NCI-H69 (cell line): Measurements from ENCODE around the gene IMMP2L.
"Not testable (repeated sequence)": the region's sequence is repeated elsewhere in the genome, so short reads cannot be mapped to it uniquely, and the experiment has no call there.

Source experiments
- DNase-seq: peaks from one replicate; lab custom pipeline; 2025; lab: John Stamatoyannopoulos, UW

Gene IMMP2L

GRCh38 chr7:110720626-110721025, 841.7 kb downstream of the IMMP2L start:
- no peak for DNase-seq

DNA sequence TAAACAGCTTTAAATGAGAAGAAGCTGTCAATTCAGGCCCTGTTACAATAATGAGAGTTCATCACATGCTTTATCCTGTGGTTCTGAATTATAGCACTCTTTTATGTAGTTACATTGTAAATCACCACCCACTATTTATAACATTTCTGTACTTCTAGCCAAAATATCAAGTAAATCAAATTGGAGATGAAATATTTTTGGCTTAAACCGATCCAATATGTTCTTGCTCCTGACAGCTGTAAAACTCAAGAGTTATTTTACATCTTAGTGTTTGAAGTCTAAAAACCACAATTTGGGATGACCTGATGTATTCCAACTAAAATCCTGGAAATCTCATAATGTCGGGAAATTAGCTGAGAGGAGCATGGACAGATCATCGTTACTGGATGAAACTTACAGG, 842.6 kb downstream of the IMMP2L start:
- DNase-seq, result peak; percentile 64

GRCh38 chr7:110718503-110719205, 843.6 kb downstream of the IMMP2L start:
- DNase-seq, result peak; percentile 63

GRCh38 chr7:110704225-110704624, 858.1 kb downstream of the IMMP2L start:
- DNase-seq, result peak; percentile 26

- no peak for DNase-seq
Observed at GRCh38 chr7:110698576-110698975, 863.7 kb downstream of the IMMP2L start.

DNA sequence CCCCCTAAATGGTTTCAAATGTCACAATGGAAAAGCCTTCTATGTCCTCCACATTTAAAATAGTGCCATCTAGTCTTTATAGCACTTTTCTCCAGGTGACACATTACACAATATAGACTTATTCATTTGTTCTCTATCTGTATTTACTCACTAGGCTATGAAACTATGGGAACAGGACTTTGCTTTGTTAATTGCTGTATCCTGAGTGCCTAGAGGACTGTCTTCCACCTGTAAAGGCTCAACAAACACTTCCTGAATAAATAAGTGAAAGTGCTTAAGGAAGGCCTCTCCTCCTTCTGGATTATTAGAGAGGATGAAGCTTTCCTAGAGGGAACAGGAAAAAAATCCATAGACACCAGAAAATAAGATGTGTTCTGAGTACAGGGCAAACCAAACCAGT, 868.9 kb downstream of the IMMP2L start:
- DNase-seq, result peak; percentile 73

- no peak for DNase-seq
Observed at GRCh38 chr7:110688908-110689307, 873.4 kb downstream of the IMMP2L start.

- DNase-seq, result no peak
Observed at GRCh38 chr7:110685899-110686298, 876.4 kb downstream of the IMMP2L start.

DNA sequence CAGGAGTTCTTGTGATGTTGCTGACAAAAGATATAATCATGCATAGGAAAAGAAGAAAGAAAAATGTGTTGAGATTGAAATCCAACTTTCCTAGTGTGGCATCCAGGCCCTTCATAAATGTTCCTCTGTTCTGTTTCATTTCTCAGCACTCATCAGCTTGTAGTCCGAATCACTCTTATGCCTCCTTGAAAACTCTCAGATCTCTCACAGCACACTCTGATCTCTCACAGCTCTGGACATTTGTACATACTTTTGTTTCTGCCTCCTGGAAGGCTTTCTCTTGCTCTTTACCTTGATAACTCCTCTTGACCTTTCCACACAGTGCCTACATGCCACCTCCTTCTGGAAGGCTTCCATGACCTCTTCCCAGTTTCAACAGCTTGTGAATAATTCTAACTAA, 880.4 kb downstream of the IMMP2L start:
- no peak for DNase-seq

GRCh38 chr7:110677405-110677804, 884.9 kb downstream of the IMMP2L start:
- DNase-seq, result no peak

DNA sequence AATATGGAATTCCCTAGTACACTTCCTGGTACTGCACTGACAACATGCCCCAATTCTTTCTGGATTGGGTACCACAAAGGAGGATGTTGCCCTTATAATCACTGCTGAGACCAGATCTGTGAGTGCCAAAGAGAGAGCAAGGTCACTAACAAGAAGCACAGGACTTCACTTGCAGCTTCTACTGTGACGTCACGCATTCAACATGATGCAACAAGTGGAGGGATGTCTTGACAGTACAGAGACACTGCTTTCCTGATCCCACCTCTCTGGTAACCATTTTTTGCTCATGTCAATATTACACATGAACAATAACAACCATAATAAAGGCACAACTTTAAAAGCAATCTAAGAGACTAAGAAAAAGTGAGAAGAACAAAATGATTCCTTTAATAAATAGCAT, 885.5 kb downstream of the IMMP2L start:
- DNase-seq, result no peak

DNA sequence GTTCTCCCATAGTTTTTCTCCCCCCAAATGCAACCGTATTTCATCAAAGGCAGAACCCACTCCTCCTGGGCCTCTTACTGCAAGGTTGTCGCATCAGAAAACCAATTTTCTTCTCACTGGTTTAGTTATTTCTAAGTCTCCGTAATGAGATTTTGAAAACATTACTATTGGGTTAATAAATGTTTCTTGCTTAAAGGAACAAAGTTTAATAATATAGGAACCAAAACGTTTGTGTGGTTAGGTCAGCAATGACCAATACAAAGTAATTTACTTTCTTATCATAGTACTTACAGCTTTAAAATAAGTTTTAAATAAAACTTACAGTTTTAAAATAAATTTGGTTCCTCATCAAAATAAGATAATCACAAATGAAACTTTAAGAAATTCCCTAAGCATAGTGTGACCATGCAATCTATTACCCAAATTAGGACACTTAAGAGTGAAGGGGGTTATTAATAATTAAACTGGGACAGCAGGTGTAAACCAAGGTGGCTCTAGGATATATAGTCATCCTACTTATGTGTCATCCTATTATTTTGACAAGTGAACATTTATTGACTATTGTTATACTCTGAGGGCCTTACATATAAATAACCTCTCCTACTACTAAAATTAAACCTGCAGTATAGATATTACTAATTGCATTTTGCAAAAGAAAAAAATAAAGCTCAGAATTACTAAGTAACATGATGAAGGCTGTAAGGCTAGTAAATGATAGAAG, 886.7 kb downstream of the IMMP2L start:
- DNase-seq, result no peak

GRCh38 chr7:110673148-110673547, 889.1 kb downstream of the IMMP2L start:
- no peak for DNase-seq

GRCh38 chr7:110669410-110669809, 892.9 kb downstream of the IMMP2L start:
- no peak for DNase-seq

GRCh38 chr7:110664803-110665202, 897.5 kb downstream of the IMMP2L start:
- no peak for DNase-seq

- DNase-seq, result not testable (repeated sequence)
Observed at GRCh38 chr7:110660637-110661036, 901.7 kb downstream of the IMMP2L start.

DNA sequence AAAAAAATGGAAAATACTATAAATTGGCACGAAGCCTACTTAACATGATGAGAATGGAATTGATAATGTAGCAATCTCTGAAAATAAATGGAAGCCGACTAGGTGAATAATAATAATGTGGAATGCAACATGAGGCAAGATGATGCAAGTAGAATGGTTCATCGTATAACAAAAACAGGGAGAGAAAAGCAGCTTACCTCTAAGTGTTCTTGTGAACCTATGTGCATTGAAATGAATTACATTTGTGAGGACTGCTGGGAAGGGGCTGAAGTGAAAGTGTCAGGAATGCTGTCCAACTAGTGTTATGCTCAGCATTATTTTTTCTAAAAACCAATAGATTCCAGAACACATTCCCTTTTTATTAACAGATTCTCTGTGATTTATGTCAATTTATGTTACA, 912.0 kb downstream of the IMMP2L start:
- no peak for DNase-seq

GRCh38 chr7:110647266-110647665, 915.0 kb downstream of the IMMP2L start:
- peak; percentile 36 for DNase-seq

GRCh38 chr7:110646804-110647203, 915.5 kb downstream of the IMMP2L start:
- no peak for DNase-seq

DNA sequence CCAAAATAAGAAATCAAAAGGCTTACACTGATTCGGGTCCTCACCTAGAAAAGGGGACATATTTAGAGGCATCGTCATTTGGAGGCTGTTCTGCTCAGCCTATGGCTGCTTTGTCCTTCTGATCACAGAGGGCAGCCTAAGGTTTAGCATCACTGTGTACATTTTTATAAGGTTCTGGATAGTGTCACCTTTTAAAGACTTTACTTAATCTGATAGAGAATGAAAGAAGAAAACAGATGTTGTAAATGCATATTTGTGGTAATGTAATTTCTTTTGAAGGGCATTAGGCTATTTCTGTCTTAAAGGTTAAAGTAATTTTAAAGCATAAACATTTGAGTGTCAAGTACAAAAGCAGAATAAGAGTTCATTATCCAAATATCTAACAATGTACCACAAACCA, 916.7 kb downstream of the IMMP2L start:
- DNase-seq, result no peak

DNA sequence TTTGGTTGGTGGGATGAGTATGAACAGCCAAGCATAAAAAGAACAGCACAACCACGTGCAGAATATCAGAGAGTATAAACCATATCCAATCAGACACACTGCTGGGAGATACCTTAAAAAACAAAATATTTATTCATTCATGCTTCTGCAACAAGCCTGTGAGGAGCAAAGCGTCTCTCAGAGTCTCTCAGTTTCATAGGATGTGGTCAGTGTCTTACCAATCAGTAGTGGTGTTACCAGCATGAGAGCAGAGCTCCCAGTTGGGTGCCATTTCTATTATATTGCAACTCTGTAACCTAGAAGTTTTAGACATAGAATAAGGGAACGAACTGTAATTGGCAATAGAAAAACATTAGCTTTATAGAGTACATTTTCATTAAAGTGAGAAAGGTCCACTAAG, 917.2 kb downstream of the IMMP2L start:
- DNase-seq, result no peak

DNA sequence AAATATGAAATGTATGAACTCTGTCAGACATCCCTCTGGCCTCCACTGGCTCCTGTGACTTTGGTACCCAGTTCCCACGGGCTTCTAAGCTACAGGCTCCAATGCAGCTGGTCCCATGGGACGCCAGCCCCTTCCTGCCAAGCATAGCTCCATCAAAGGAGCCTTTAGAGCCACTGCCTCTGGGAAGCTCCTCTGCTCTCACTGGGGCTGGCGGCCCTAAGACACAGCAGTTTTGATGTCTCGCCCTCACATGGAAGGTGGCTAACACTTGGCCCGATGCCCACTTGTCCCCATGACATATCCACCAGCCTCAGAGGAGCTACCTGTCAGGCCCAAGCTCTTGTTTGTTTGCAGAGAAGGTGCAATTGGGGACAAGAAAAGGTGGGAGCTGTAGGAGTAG, 925.0 kb downstream of the IMMP2L start:
- peak; percentile 16 for DNase-seq

- DNase-seq, result no peak
Observed at GRCh38 chr7:110633313-110633712, 929.0 kb downstream of the IMMP2L start.

GRCh38 chr7:110626414-110626813, 935.9 kb downstream of the IMMP2L start:
- no peak for DNase-seq
